OCI-LY3 (cell line): ENCODE data around the gene OLA1.

ENCODE experiments used
- H2AFZ ChIP-seq: fragments of 200-600, 300-600 bp; shearing (Covaris generic); 2 replicates; pipeline ENCODE4 v1.6.0; 2014; ENCODE audit warnings: antibody characterized with exemption, low read depth, low read length
- H3K27ac ChIP-seq: fragments of 200-600, 300-600 bp; sonication (generic); 2 replicates; pipeline ENCODE4 v1.5.1; 2014; ENCODE audit warnings: mild to moderate bottlenecking, low read length, moderate library complexity, mixed read lengths
- H3K27me3 ChIP-seq: fragments of 200-600, 300-600 bp; sonication (generic); 2 replicates; pipeline ENCODE4 v1.6.1; 2014; ENCODE audit warnings: low read depth, low read length, mixed read lengths
- H3K36me3 ChIP-seq: fragments of 200-600, 300-600 bp; sonication (generic); replicated peaks from 2 replicates; pipeline ENCODE3; 2014; ENCODE audit warnings: low read depth, low read length, mixed read lengths
- H3K4me1 ChIP-seq: fragments of 300-600, 200-600 bp; sonication (generic); 2 replicates; pipeline ENCODE4 v1.6.1; 2014; ENCODE audit warnings: low read length, mixed read lengths
- H3K4me2 ChIP-seq: fragments of 200-600, 300-600 bp; sonication (generic); 2 replicates; pipeline ENCODE4 v1.6.1; 2014; ENCODE audit warnings: low read length, mixed read lengths
- H3K4me3 ChIP-seq: fragments of 300-600, 200-600 bp; sonication (generic); 2 replicates; pipeline ENCODE4 v1.5.1; 2014; ENCODE audit warnings: antibody characterized with exemption, mild to moderate bottlenecking, low read length, moderate library complexity
- H3K79me2 ChIP-seq: fragments of 300-600, 200-600 bp; shearing (Covaris generic); 2 replicates; pipeline ENCODE4 v1.6.1; 2014; ENCODE audit warnings: mild to moderate bottlenecking, low read length, mixed read lengths
- H3K9ac ChIP-seq: fragments of 300-600, 200-600 bp; shearing (Covaris generic); 2 replicates; pipeline ENCODE4 v1.6.0; 2014; ENCODE audit warnings: mild to moderate bottlenecking, low read length, moderate library complexity
- H3K9me3 ChIP-seq: fragments of 200-600, 300-600 bp; shearing (Covaris generic); 2 replicates; pipeline ENCODE4 v1.6.1; 2014; ENCODE audit warnings: low read length, mixed read lengths; ENCODE audit not compliant: insufficient read depth
- H4K20me1 ChIP-seq: fragments of 200-600, 300-600 bp; sonication (generic); 2 replicates; pipeline ENCODE4 v1.6.1; 2016; ENCODE audit warnings: low read length, mixed read lengths; ENCODE audit not compliant: insufficient read depth
- CTCF ChIP-seq: fragments of 200-600, 300-600 bp; sonication (generic); IDR thresholded peaks from 2 replicates; pipeline ENCODE4 v1.5.1; 2014; ENCODE audit warnings: antibody characterized with exemption, low read length, low read depth
- EZH2phosphoT487 ChIP-seq: fragments of 200-600 bp; shearing (Covaris generic); IDR thresholded peaks from 2 replicates; pipeline ENCODE4 v1.6.1; 2018; ENCODE audit warnings: antibody characterized with exemption, mixed run types, low read depth

Gene OLA1

GRCh38 chr2:174036825-174037224 is 211.5 kb downstream of the OLA1 start:
- no peak overlapping the region for H2AFZ ChIP-seq
- peaks cover 55% of the 10 kb centered on the region for H3K4me1 ChIP-seq
- peaks cover 19% of the 10 kb centered on the region for H3K27me3 ChIP-seq
- H3K9me3 ChIP-seq, result no peaks in the 10 kb centered on the region
- H4K20me1 ChIP-seq, result no peaks in the 10 kb centered on the region
- no peak overlapping the region for H3K4me3 ChIP-seq
- no peak overlapping the region for H3K27ac ChIP-seq
- H3K79me2 ChIP-seq, result no peaks in the 10 kb centered on the region
- H3K9ac ChIP-seq, result no peak overlapping the region
- no peaks in the 10 kb centered on the region for H3K36me3 ChIP-seq
- H3K4me2 ChIP-seq, result peak overlapping the region; percentile 42
- TF ChIP-seq EZH2phosphoT487 (no peak), CTCF (no peak)

- no peak overlapping the region for H3K9ac ChIP-seq
- H2AFZ ChIP-seq, result no peak overlapping the region
- peaks cover 21% of the 10 kb centered on the region for H3K27me3 ChIP-seq
- no peak overlapping the region for H3K4me3 ChIP-seq
- TF ChIP-seq EZH2phosphoT487 (no peak), CTCF (peak; percentile 14; the same call in 1 of the 2 replicates)
- no peaks in the 10 kb centered on the region for H3K9me3 ChIP-seq
- no peaks in the 10 kb centered on the region for H3K36me3 ChIP-seq
- peak overlapping the region; percentile 42 for H3K4me2 ChIP-seq
- peaks cover 62% of the 10 kb centered on the region for H3K4me1 ChIP-seq
- H3K27ac ChIP-seq, result no peak overlapping the region
- no peaks in the 10 kb centered on the region for H4K20me1 ChIP-seq
- no peaks in the 10 kb centered on the region for H3K79me2 ChIP-seq
Measured at GRCh38 chr2:174035981-174036742, 212.2 kb downstream of the OLA1 start.

- TF ChIP-seq CTCF (no peak), EZH2phosphoT487 (no peak)
- Histone ChIP-seq H3K4me1 (peaks cover 63% of the 10 kb centered on the region), H2AFZ (no peak overlapping the region), H3K9ac (no peak overlapping the region), H3K27me3 (peaks cover 31% of the 10 kb centered on the region), H3K4me2 (no peak overlapping the region), H3K79me2 (no peaks in the 10 kb centered on the region), H3K9me3 (no peaks in the 10 kb centered on the region), H3K36me3 (no peaks in the 10 kb centered on the region), H3K27ac (no peak overlapping the region), H4K20me1 (no peaks in the 10 kb centered on the region), H3K4me3 (no peak overlapping the region)
Measured at GRCh38 chr2:174035117-174035635, 213.2 kb downstream of the OLA1 start.

- no peak overlapping the region for H3K4me2 ChIP-seq
- TF ChIP-seq EZH2phosphoT487 (no peak), CTCF (no peak)
- H2AFZ ChIP-seq, result no peak overlapping the region
- H3K79me2 ChIP-seq, result no peaks in the 10 kb centered on the region
- no peaks in the 10 kb centered on the region for H3K36me3 ChIP-seq
- peaks cover 44% of the 10 kb centered on the region for H3K4me1 ChIP-seq
- H3K4me3 ChIP-seq, result no peak overlapping the region
- peaks cover 31% of the 10 kb centered on the region for H3K27me3 ChIP-seq
- no peaks in the 10 kb centered on the region for H3K9me3 ChIP-seq
- no peak overlapping the region for H3K9ac ChIP-seq
- no peaks in the 10 kb centered on the region for H4K20me1 ChIP-seq
- H3K27ac ChIP-seq, result no peak overlapping the region
Measured at GRCh38 chr2:174033163-174033550, 215.2 kb downstream of the OLA1 start.
